WTC11 (cell line): Measurements from ENCODE around the gene APH1B. TPM values are rescaled to one million over a fixed set of nuclear protein-coding genes. Genes with fewer than 3 reads are reported as not detected.

Source experiments
- ATAC-seq: fragments of 200-7000 bp; cut with Tn5 transposase; 2 replicates; pipeline ENCODE4 v1.10.0; 2021; ENCODE audit warnings: mild to moderate bottlenecking, moderate library complexity
- CTCF ChIA-PET: fragments of 300-600 bp; sonication (Branson Sonifier 250); formaldehyde crosslinking; loops from one replicate; lab custom pipeline; 2021; ENCODE audit warnings: antibody characterized with exemption; lab: Charles Lee
- POLR2A ChIA-PET: fragments of 350-600 bp; sonication (Branson Sonifier 250); formaldehyde crosslinking; loops from one replicate; lab custom pipeline; 2021; ENCODE audit warnings: antibody characterized with exemption; lab: Charles Lee
- DNase-seq: peaks from one replicate; pipeline ENCODE4 v3.0.0; 2021; ENCODE audit warnings: low spot score
- H3K27ac Mint-ChIP-seq: 2 replicates; pipeline ENCODE4 v1.8.0; 2021; ENCODE audit warnings: mixed read lengths
- H3K27me3 Mint-ChIP-seq: 2 replicates; pipeline ENCODE4 v1.8.0; 2021; ENCODE audit warnings: low read depth, mild to moderate bottlenecking, moderate library complexity, mixed read lengths
- H3K36me3 Mint-ChIP-seq: 2 replicates; pipeline ENCODE4 v1.8.0; 2021; ENCODE audit warnings: mixed read lengths
- H3K4me1 Mint-ChIP-seq: 2 replicates; pipeline ENCODE4 v1.8.0; 2022; ENCODE audit warnings: mixed read lengths
- H3K4me3 Mint-ChIP-seq: 2 replicates; pipeline ENCODE4 v1.8.0; 2021; ENCODE audit warnings: mild to moderate bottlenecking, moderate library complexity, mixed read lengths
- H3K9me3 Mint-ChIP-seq: 2 replicates; pipeline ENCODE4 v1.8.0; 2021; ENCODE audit warnings: mixed read lengths
- ATF1 ChIP-seq: sonication (generic); formaldehyde crosslinking; IDR thresholded peaks from 2 replicates; pipeline ENCODE4 v1.8.1; 2023; ENCODE audit warnings: mild to moderate bottlenecking, moderate library complexity, missing genetic modification reagents
- EMX1 ChIP-seq: fragments of 250-450 bp; sonication (Bioruptor Pico); IDR thresholded peaks from 2 replicates; pipeline ENCODE4 v1.8.0; 2021; ENCODE audit warnings: mild to moderate bottlenecking
- FOXP1 ChIP-seq: sonication (generic); formaldehyde crosslinking; IDR thresholded peaks from 2 replicates; pipeline ENCODE4 v1.8.0; 2022; ENCODE audit warnings: missing genetic modification reagents, mild to moderate bottlenecking, moderate library complexity, borderline replicate concordance
- JUN ChIP-seq: sonication (generic); formaldehyde crosslinking; IDR thresholded peaks from 2 replicates; pipeline ENCODE4 v1.8.0; 2023; ENCODE audit warnings: mild to moderate bottlenecking, missing genetic modification reagents
- MYBL2 ChIP-seq: sonication (generic); formaldehyde crosslinking; IDR thresholded peaks from 2 replicates; pipeline ENCODE4 v1.8.1; 2023; ENCODE audit warnings: mild to moderate bottlenecking, moderate library complexity, missing genetic modification reagents
- NFE2L1 ChIP-seq: sonication (generic); formaldehyde crosslinking; IDR thresholded peaks from 2 replicates; pipeline ENCODE4 v1.8.1; 2023; ENCODE audit warnings: missing genetic modification reagents
- NR1H2 ChIP-seq: sonication (generic); formaldehyde crosslinking; IDR thresholded peaks from 2 replicates; pipeline ENCODE4 v1.9.0; 2021; ENCODE audit warnings: mild to moderate bottlenecking, moderate library complexity, missing genetic modification reagents
- RELA ChIP-seq: sonication (generic); formaldehyde crosslinking; IDR thresholded peaks from 2 replicates; pipeline ENCODE4 v1.8.1; 2022; ENCODE audit warnings: missing genetic modification reagents, mild to moderate bottlenecking, borderline replicate concordance
- SP1 ChIP-seq: sonication (generic); formaldehyde crosslinking; conservative IDR thresholded peaks from 2 replicates; pipeline ENCODE4 v1.8.1; 2022; ENCODE audit warnings: missing genetic modification reagents
- TP53 ChIP-seq: sonication (generic); formaldehyde crosslinking; IDR thresholded peaks from 2 replicates; pipeline ENCODE4 v1.8.1; 2023; ENCODE audit warnings: mild to moderate bottlenecking, missing genetic modification reagents
- ZBTB21 ChIP-seq: sonication (generic); formaldehyde crosslinking; IDR thresholded peaks from 2 replicates; pipeline ENCODE4 v1.8.1; 2023; ENCODE audit warnings: mild to moderate bottlenecking, missing genetic modification reagents, borderline replicate concordance
- ZNF317 ChIP-seq: sonication (generic); formaldehyde crosslinking; IDR thresholded peaks from 2 replicates; pipeline ENCODE4 v1.8.1; 2023; ENCODE audit warnings: low read depth, mild to moderate bottlenecking, moderate library complexity, missing genetic modification reagents, borderline replicate concordance
- ZNF423 ChIP-seq: fragments of 250-450 bp; sonication (Bioruptor Pico); IDR thresholded peaks from 2 replicates; pipeline ENCODE4 v2.1.2; 2022; ENCODE audit warnings: mild to moderate bottlenecking, moderate library complexity
- ZNF671 ChIP-seq: fragments of 250-450 bp; sonication (Bioruptor Pico); IDR thresholded peaks from 2 replicates; pipeline ENCODE4 v1.8.0; 2021; ENCODE audit warnings: mild to moderate bottlenecking
- total RNA-seq: library from RNA; stranded (reverse); gene quantifications from 3 replicates; pipeline ENCODE4 v1.2.3, GENCODE V29; 2021
- TF ChIP-seq, protein P1 (sequence below): sonication (generic); formaldehyde crosslinking; conservative IDR thresholded peaks from 2 replicates; pipeline ENCODE4 v1.8.1; 2022; ENCODE audit warnings: mild to moderate bottlenecking, missing genetic modification reagents
- TF ChIP-seq, protein P2 (sequence below): sonication (generic); formaldehyde crosslinking; IDR thresholded peaks from 2 replicates; pipeline ENCODE4 v1.8.0; 2023; ENCODE audit warnings: missing genetic modification reagents
- TF ChIP-seq, protein P3 (sequence below): sonication (generic); formaldehyde crosslinking; IDR thresholded peaks from 2 replicates; pipeline ENCODE4 v1.8.1; 2023; ENCODE audit warnings: mild to moderate bottlenecking, missing genetic modification reagents, moderate library complexity
- TF ChIP-seq, protein P4 (sequence below): sonication (generic); formaldehyde crosslinking; IDR thresholded peaks from 2 replicates; pipeline ENCODE4 v1.8.1; 2022; ENCODE audit warnings: mild to moderate bottlenecking, moderate library complexity, missing genetic modification reagents
- TF ChIP-seq, protein P5 (sequence below): sonication (generic); formaldehyde crosslinking; IDR thresholded peaks from 2 replicates; pipeline ENCODE4 v1.8.1; 2022; ENCODE audit warnings: mild to moderate bottlenecking, missing genetic modification reagents, moderate library complexity, borderline replicate concordance
- TF ChIP-seq, protein P6 (sequence below): sonication (generic); formaldehyde crosslinking; IDR thresholded peaks from 2 replicates; pipeline ENCODE4 v1.8.0; 2022; ENCODE audit warnings: mild to moderate bottlenecking, missing genetic modification reagents
- TF ChIP-seq, protein P7 (sequence below): fragments of 250-450 bp; sonication (Bioruptor Pico); IDR thresholded peaks from 2 replicates; pipeline ENCODE4 v1.9.0; 2021; ENCODE audit warnings: mild to moderate bottlenecking
- TF ChIP-seq, protein P8 (sequence below): sonication (generic); formaldehyde crosslinking; IDR thresholded peaks from 2 replicates; pipeline ENCODE4 v1.8.1; 2023; ENCODE audit warnings: mild to moderate bottlenecking, missing genetic modification reagents, borderline replicate concordance
- TF ChIP-seq, protein P9 (sequence below): sonication (generic); formaldehyde crosslinking; IDR thresholded peaks from 2 replicates; pipeline ENCODE4 v1.8.1; 2023; ENCODE audit warnings: mild to moderate bottlenecking, missing genetic modification reagents

Gene APH1B
- total RNA-seq, 1 experiment from 2014 or later = 25.0 TPM

DNA sequence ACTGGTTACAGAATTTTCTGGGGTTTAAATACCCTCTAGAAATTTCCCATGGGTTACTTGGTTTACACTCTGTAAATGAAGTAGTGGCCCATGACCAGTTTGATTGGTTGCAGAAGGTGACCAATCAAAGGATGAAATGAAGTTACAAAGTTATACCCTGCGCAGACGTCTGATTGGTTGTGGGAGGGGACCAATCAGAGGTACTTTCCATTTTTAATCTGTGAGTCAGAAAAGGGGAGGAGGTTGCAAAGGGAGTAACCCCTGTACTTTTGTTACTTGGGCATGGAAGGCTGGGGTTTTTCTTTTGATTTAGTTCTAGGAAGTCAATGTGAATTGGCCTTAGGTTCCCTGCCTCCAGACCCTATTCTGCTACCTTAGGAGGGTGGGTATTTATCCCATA, 18.7 kb upstream of the APH1B start:
- H3K27me3 Mint-ChIP-seq = no peaks in the 10 kb centered on the region
- TF ChIP-seq, protein P1, sequence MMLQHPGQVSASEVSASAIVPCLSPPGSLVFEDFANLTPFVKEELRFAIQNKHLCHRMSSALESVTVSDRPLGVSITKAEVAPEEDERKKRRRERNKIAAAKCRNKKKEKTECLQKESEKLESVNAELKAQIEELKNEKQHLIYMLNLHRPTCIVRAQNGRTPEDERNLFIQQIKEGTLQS (CRISPR knock-in tag) = no peak
- DNase-seq (no peak), ATAC-seq (no peak)
- peaks cover 40% of the 10 kb centered on the region for H3K36me3 Mint-ChIP-seq
- POLR2A ChIA-PET = no interaction called here
- peaks cover 11% of the 10 kb centered on the region for H3K9me3 Mint-ChIP-seq
- H3K27ac Mint-ChIP-seq = no peak overlapping the region
- H3K4me3 Mint-ChIP-seq = no peak overlapping the region
- CTCF ChIA-PET = no interaction called here
- peaks cover 28% of the 10 kb centered on the region for H3K4me1 Mint-ChIP-seq

DNA sequence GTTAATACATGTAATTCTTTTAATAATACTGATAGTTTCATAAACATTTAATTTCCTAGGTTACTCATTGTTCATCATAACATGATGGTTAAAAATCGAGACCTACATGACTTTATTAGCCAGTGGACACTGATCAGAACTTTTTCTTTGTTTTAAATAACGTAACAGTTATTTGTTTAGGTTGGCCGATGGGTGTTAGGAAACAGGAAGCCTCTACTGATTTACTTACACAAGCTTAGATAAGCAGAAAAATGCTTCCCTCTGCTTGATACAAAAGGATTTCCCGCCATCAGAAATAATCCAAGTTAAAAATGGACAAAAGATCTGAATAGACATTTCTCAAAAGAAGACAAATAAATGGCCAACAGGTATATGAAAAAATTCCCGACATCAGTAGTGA, 16.6 kb upstream of the APH1B start:
- peaks cover 15% of the 10 kb centered on the region for H3K4me1 Mint-ChIP-seq
- H3K27me3 Mint-ChIP-seq = no peaks in the 10 kb centered on the region
- ATAC-seq = no peak
- ChIA-PET POLR2A (no interaction called here), CTCF (no interaction called here)
- H3K27ac Mint-ChIP-seq = no peak overlapping the region
- TF ChIP-seq RELA (CRISPR knock-in tag) = no peak
- TF ChIP-seq, protein P2, sequence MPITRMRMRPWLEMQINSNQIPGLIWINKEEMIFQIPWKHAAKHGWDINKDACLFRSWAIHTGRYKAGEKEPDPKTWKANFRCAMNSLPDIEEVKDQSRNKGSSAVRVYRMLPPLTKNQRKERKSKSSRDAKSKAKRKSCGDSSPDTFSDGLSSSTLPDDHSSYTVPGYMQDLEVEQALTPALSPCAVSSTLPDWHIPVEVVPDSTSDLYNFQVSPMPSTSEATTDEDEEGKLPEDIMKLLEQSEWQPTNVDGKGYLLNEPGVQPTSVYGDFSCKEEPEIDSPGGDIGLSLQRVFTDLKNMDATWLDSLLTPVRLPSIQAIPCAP (CRISPR knock-in tag) = no peak
- TF ChIP-seq FOXP1 (CRISPR knock-in tag) = no peak
- no peak for TF ChIP-seq ATF1
- TF ChIP-seq MYBL2 (CRISPR knock-in tag) = no peak
- no peak for TF ChIP-seq ZNF317 (CRISPR knock-in tag)
- TF ChIP-seq TP53 (CRISPR knock-in tag) = no peak
- TF ChIP-seq, protein P3, sequence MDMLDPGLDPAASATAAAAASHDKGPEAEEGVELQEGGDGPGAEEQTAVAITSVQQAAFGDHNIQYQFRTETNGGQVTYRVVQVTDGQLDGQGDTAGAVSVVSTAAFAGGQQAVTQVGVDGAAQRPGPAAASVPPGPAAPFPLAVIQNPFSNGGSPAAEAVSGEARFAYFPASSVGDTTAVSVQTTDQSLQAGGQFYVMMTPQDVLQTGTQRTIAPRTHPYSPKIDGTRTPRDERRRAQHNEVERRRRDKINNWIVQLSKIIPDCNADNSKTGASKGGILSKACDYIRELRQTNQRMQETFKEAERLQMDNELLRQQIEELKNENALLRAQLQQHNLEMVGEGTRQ = no peak
- TF ChIP-seq, protein P4, sequence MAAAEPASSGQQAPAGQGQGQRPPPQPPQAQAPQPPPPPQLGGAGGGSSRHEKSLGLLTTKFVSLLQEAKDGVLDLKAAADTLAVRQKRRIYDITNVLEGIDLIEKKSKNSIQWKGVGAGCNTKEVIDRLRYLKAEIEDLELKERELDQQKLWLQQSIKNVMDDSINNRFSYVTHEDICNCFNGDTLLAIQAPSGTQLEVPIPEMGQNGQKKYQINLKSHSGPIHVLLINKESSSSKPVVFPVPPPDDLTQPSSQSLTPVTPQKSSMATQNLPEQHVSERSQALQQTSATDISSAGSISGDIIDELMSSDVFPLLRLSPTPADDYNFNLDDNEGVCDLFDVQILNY (CRISPR knock-in tag) = no peak
- TF ChIP-seq ZBTB21 = no peak
- TF ChIP-seq NR1H2 (CRISPR knock-in tag) = no peak
- TF ChIP-seq NFE2L1 = no peak
- no peak overlapping the region for H3K4me3 Mint-ChIP-seq
- no peak for DNase-seq
- peaks cover 11% of the 10 kb centered on the region for H3K9me3 Mint-ChIP-seq
- H3K36me3 Mint-ChIP-seq = peaks cover 41% of the 10 kb centered on the region

DNA sequence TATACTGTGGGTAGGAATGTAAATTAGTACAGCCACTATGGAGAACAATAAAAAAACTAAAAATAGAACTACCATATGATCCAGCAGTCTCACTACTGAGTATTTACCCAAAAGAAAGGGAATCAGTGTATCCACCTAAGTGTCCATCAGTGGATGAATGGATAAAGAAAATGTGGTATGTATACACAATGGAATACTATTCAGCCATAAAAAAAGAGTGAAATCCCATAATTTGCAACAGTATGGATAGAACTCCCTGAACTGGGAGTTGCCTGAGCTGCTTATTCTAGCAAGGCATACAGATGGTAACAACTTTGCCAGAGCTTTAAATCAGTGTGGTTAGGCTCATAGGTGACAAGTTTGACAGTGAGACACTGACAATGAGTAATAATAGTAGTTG, 16.1 kb upstream of the APH1B start:
- Mint-ChIP-seq H3K27ac (no peak overlapping the region), H3K36me3 (peaks cover 41% of the 10 kb centered on the region), H3K4me1 (peaks cover 10% of the 10 kb centered on the region), H3K27me3 (no peaks in the 10 kb centered on the region), H3K9me3 (peaks cover 11% of the 10 kb centered on the region), H3K4me3 (no peak overlapping the region)
- ChIA-PET POLR2A (no interaction called here), CTCF (no interaction called here)
- ATAC-seq (no peak), DNase-seq (no peak)
- TF ChIP-seq ZNF423 (no peak), ZNF317 (CRISPR knock-in tag) (no peak), EMX1 (CRISPR knock-in tag) (no peak), RELA (CRISPR knock-in tag) (no peak), JUN (no peak), SP1 (CRISPR knock-in tag) (no peak), ZNF671 (CRISPR knock-in tag) (no peak)
- TF ChIP-seq, protein P5, sequence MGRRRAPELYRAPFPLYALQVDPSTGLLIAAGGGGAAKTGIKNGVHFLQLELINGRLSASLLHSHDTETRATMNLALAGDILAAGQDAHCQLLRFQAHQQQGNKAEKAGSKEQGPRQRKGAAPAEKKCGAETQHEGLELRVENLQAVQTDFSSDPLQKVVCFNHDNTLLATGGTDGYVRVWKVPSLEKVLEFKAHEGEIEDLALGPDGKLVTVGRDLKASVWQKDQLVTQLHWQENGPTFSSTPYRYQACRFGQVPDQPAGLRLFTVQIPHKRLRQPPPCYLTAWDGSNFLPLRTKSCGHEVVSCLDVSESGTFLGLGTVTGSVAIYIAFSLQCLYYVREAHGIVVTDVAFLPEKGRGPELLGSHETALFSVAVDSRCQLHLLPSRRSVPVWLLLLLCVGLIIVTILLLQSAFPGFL (CRISPR knock-in tag) = no peak
- TF ChIP-seq, protein P6, sequence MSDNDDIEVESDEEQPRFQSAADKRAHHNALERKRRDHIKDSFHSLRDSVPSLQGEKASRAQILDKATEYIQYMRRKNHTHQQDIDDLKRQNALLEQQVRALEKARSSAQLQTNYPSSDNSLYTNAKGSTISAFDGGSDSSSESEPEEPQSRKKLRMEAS (CRISPR knock-in tag) = no peak
- TF ChIP-seq, protein P7, sequence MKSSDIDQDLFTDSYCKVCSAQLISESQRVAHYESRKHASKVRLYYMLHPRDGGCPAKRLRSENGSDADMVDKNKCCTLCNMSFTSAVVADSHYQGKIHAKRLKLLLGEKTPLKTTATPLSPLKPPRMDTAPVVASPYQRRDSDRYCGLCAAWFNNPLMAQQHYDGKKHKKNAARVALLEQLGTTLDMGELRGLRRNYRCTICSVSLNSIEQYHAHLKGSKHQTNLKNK (CRISPR knock-in tag) = no peak
- TF ChIP-seq, protein P8, sequence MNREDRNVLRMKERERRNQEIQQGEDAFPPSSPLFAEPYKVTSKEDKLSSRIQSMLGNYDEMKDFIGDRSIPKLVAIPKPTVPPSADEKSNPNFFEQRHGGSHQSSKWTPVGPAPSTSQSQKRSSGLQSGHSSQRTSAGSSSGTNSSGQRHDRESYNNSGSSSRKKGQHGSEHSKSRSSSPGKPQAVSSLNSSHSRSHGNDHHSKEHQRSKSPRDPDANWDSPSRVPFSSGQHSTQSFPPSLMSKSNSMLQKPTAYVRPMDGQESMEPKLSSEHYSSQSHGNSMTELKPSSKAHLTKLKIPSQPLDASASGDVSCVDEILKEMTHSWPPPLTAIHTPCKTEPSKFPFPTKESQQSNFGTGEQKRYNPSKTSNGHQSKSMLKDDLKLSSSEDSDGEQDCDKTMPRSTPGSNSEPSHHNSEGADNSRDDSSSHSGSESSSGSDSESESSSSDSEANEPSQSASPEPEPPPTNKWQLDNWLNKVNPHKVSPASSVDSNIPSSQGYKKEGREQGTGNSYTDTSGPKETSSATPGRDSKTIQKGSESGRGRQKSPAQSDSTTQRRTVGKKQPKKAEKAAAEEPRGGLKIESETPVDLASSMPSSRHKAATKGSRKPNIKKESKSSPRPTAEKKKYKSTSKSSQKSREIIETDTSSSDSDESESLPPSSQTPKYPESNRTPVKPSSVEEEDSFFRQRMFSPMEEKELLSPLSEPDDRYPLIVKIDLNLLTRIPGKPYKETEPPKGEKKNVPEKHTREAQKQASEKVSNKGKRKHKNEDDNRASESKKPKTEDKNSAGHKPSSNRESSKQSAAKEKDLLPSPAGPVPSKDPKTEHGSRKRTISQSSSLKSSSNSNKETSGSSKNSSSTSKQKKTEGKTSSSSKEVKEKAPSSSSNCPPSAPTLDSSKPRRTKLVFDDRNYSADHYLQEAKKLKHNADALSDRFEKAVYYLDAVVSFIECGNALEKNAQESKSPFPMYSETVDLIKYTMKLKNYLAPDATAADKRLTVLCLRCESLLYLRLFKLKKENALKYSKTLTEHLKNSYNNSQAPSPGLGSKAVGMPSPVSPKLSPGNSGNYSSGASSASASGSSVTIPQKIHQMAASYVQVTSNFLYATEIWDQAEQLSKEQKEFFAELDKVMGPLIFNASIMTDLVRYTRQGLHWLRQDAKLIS (CRISPR knock-in tag) = no peak
- TF ChIP-seq, protein P9, sequence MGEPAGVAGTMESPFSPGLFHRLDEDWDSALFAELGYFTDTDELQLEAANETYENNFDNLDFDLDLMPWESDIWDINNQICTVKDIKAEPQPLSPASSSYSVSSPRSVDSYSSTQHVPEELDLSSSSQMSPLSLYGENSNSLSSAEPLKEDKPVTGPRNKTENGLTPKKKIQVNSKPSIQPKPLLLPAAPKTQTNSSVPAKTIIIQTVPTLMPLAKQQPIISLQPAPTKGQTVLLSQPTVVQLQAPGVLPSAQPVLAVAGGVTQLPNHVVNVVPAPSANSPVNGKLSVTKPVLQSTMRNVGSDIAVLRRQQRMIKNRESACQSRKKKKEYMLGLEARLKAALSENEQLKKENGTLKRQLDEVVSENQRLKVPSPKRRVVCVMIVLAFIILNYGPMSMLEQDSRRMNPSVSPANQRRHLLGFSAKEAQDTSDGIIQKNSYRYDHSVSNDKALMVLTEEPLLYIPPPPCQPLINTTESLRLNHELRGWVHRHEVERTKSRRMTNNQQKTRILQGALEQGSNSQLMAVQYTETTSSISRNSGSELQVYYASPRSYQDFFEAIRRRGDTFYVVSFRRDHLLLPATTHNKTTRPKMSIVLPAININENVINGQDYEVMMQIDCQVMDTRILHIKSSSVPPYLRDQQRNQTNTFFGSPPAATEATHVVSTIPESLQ (CRISPR knock-in tag) = no peak
